GM19240 (cell line): ENCODE results near the gene CUBN.

ENCODE experiments used
- DNase-seq: peaks from one replicate; pipeline ENCODE4 v3.0.0; 2011; ENCODE audit warnings: low spot score; ENCODE audit not compliant: insufficient read length

Gene CUBN

DNA sequence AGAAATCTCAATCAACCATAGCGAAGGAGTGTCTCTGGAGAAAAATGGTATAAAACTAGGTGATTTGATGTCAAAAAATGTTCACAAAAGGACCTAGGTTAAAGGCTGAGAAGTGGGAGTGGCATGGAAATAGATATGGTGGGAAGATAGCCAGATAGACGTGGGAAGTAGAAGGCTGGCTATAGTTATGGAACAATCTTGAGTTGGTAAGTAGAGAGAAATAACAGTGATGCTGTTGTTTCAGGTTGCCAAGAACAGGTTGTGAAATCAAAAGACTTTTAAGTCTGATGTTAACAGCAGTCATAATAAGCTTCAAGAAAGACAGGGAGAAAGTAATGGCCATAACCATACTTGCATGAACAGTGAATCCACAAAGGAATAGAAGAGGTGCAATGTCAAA is 206.3 kb downstream of the CUBN start:
- DNase-seq, result no peak

DNA sequence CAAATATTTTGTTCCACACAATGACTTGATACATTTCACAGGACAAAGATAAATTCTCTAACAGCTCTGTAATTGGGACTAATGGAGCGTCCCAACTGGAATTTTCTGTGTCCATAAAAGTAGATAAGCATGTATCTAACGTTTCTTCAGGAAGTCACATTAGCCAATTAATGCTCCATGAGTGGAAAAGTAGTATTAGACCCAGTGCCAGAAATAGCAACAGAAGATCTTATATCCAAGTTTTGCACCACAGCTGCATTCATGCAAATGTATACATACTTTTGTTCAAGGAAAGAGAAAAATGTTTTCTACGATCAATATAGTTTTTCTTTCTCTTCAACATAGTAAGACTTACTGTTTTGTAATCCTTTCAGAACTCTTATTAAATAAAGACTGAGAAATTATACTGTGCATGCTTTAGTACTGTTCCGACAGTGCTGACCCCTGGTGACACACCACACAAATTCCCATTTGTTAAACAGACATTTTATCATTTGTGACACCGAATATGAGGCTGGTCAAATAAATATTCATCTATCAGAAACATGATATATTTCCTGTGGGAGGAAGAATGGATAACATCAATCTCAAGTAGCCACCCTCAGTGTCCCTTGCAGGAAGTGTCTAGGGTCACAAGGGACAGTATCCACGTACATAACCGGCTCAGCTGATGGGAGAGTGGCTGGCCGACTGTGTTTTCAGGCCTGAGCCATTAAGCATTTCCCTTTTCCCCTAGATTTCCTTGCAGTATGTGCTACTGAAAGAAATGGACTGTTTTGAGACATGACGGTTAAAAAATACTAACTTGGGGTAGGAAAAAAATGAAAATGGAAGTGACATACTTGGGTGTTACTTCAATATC is 210.3 kb downstream of the CUBN start:
- DNase-seq, result no peak

DNA sequence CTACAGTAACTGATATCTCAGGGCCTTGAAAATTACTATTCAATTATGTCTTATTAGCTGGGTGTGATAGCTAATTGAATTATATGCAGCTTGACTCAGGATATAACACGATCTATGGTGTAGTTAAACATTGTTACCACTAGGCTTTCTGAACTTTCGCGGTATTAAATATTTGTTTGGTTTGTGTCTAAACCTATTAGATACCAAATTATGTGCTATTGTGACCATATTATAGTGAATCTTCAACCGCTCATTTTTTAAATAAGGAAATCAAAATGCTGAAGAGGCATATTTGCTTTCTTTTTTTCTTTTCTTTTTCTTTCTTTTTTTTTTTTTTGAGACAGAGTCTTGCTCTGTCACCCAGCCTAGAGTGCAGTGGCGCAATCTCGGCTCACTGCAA is 213.1 kb downstream of the CUBN start:
- DNase-seq, result no peak

DNA sequence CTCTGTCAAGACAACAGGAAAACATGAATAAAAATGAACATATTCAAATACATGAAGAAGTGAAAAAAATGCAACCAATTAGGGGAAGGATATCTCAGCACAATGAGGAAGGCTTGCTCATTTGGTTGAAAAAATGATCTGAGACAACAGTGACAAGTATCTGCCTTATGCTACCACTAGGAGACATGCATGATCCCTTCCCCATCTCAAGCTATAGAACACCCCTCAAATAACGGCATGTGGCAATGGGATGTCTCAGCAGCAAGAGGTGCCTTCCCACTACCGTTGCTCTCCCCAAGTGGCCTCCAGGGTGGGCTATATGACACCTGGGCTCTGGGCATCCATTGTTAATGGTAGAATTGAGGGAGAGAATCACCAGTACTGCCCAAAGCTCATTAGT is 214.3 kb downstream of the CUBN start:
- no peak for DNase-seq

DNA sequence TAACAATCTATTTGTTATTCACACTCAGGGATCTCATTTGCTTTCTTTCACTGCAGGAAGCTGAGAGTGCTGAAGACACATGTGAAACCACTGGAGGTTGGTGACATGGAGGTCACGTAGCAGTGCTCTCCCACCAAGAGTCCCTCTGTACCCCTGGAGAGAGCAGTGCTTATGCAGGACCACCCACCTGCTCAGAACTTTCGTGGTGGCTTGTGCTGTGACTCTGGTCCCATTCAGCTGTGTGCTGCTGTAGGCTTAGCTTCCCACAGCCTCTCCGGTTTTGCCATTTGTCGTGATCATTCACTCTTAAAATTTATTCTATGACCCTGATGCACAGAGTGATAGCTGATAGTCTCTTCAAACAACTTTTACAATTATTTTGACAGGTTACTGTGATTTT is 216.3 kb downstream of the CUBN start:
- no peak for DNase-seq

DNA sequence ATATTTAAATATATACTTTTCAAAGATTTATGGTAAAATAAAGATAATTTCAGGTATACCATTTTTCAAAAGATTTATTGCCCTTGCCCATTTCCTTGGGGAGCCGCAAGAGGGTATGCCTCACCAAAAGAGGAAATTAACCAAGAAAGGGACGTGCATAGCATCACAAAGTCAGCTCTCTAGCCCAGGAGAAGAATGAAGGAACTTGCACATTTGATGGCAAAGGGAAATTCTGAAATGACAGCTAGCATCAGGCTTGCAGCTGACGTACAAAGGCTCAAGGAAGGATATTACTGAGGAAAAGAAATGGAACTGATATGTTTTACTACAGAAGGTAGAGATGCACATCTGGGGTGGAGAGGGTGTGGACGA is 218.8 kb downstream of the CUBN start:
- no peak for DNase-seq

DNA sequence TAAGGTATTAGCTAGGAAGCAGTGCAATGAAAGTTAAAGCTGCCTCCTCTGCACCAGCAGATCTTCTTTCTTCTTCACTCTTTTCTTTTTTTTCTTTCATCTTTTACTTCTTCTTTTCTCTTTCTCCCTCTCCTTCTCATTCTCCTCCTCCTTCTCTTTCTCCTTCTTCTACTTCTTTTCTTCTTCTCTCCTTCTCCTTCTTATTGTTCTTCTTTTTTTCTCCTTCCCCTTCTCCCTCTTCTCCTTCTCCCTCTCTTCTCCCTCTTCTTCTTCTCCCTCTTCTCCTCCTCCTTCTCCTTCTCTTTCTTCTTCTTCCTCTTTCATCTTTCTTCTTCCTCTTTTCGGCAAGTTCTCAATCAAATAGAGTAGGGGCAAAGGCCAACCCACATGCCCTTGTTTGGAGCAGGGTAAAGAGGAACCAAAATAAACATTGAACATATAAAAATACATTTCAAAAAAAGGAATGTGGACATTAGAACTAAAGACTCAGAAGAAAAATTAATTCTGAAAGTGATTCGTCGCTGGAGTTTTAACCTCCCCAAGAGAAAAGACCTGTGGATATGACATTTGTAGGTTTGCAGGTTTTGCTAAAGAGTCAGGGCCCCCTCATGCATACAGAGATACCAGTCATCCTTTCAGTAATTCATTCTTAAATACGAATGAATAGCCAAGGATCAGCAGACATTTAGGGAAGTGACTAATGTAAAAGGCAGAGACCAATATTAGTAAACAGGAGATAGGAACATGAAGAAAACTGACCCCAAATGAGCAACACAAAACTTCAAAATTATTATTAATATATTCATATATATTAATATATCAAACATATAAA is 219.4 kb downstream of the CUBN start:
- no peak for DNase-seq

DNA sequence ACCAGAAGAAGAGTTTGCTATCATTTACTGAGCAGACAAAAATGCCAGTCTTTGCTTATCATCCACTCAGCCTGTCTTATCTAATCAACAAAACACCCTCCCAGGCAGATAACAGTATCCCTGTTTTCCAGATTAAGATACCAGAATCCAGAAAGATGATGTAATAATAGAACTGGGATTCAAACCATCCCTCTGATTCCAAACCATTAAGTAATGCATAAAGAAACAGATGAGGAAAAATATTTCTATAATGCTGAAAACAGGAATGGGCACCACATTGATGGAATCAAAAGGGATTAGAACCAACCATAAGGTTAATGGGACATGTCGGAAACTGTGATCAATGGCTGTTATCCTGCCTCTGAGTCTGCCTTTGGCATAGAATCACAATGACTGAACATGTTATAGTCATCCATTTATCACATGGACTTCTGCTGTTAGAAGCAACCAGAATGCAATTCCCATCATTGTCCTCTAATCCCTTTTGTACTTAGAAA is 220.3 kb downstream of the CUBN start:
- no peak for DNase-seq

DNA sequence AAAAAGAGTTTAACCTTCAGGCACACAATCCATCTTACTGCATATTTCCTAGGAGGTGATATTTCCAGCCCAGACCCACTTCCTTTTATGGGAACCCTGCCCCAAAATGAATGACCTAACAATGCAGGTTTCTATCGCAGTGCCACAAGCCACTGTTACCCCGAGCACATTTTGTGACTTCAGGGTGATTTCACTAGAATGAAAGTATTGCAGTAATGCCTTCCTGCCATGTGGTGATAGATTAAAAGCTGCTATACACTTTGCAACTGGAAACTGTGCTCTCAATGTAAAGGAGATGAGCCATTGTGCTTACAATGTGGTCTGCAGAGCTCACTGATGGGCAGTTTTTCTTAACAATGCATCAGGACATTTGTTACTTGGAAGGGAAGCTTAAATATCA is 221.9 kb downstream of the CUBN start:
- no peak for DNase-seq

DNA sequence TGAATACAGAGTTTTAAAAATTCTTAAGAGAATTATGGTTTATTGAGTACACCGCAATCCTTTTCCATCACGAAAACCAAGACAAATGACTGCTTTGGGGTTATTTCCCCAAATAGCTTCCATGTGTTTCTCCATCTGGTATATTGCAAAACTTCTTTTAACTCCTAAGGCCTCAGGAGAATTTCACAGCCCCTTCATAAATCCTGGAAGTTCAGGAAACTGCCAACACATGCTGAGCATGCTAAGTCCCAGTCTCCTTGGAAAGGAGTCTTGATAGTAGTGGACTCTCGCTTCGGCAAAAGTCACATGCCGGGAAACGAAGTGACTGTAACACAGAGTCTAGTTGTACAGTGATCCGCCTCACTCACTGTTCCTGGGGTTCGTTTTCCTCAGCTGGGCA is 224.3 kb downstream of the CUBN start:
- no peak for DNase-seq

DNA sequence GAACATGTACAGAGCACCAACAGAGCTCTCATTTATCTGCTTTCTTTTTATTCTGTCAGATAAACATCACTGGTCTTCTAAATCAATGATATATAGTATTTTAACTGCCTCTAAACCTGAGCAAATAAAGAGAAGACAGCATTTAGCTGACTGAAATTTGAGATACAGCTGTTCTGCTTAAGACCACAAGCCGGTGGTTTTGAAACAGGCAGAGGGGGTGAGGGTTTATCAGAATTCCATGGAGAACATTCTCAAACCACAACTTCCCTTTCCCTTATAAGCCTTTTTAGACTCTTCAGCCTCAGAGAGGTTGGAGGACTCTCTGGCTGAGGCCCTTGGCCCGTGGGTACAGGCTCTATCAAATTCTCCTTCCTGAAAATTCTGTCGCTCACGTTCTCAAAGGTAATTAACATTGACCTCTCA is 225.0 kb downstream of the CUBN start:
- no peak for DNase-seq

DNA sequence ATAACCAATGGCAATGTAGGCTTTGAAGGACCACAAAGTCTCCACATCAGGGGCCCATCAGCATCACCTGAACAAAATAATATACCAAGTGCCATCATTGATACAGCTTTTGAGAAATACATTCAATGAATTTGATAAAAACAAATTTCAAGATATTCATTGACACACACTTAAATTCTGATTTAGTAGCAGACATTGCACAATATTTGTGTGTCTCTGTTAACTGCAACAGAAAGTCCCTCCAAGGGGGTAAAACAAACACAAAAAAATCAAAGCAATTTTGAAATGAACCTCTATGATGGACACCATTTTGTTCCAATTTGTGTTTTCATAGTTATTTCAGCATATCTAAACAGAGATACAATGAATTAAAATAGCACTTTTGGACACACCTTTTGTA is 225.6 kb downstream of the CUBN start:
- DNase-seq, result no peak

DNA sequence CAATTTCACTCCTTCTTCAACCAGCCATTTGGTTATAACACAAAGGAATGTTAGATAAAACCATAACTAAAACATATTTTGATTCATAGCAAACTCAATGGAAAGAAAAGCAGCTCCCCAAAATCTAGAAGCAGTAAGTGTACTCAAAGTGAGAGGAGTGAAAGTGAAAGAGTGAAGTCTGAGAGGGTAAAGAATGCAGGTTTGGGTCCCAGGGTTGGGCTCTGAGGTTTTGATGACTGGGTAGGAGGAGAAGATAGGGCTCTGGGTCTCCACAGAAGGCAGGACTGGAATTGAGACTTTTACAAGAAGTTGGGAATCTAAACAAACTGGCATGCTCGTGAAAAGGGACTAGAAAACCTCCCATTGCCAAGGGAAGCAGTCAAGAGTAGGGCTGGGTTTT is 227.0 kb downstream of the CUBN start:
- no peak for DNase-seq

DNA sequence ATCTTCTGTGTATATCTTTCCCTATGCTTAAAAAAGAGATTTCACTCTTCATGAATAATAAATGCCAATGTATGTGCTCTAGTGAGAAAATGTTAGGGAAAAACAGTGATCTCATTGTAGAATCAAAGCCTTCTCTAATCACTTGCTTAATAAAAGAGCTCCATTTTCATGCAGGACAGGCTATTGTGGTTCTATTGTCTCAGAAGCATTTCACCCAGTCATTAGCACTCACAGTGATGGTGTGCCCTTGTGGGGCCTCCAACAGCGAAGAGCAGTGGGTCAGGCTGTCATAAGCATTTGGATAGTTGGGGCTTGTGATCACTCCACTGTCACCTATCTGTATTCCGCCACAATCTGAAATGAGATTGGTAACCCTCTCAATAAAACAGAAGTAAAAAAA is 228.5 kb downstream of the CUBN start:
- DNase-seq, result no peak

DNA sequence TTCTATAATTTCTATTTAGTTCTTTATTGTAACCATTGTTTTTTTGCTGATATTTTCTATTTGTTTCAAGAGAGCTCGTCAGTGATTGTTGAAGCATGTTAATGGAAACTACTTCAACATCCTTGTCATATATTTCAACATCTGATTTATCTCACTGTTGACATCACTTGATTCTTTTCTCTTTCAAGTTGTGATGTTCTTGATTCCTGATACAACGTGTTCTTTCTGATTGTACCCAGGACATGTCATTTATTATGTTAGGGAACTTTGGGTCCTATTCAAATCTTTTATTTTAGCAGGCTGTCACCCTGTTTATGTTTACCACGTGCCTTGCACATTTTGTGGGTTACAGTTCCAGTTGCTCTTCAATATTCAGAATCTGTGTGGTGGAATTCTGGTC is 232.6 kb downstream of the CUBN start:
- no peak for DNase-seq

DNA sequence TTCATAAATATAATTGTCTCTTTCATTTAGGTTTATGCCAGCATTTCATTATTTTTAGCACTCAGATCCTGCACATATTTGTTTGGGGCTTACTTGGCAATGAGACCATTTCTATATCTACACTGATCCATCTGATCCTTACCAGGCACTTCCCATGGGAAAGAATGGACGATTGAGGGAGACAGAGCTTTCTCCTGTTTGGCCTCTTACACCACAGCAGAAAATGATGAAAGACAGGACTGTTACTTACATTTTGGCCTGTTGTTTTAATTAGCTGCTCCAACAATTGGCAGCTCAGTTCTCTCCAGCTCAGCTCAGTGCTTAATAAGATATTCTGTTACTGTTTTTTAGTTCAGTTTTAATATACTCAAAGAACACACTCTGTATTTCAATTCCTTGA is 234.8 kb downstream of the CUBN start:
- DNase-seq, result no peak

DNA sequence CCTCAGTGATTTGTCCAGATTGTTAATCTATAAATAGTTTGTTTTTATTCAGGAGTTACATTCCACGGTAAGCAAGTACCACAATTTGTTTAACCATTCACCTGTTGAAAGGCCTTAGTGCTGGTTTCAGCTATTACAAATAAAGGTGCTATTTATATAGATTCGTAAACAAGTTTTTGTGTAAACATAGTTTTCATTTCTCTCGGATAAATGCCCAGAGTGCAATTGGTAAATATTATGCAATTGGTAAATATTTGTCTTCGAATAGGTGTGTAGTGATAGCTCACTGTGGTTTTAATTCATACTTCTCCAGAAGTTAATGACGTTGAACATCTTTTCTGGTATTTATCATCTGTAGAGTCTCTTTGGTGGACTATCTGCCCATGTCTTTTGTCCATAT is 235.9 kb downstream of the CUBN start:
- DNase-seq, result no peak

DNA sequence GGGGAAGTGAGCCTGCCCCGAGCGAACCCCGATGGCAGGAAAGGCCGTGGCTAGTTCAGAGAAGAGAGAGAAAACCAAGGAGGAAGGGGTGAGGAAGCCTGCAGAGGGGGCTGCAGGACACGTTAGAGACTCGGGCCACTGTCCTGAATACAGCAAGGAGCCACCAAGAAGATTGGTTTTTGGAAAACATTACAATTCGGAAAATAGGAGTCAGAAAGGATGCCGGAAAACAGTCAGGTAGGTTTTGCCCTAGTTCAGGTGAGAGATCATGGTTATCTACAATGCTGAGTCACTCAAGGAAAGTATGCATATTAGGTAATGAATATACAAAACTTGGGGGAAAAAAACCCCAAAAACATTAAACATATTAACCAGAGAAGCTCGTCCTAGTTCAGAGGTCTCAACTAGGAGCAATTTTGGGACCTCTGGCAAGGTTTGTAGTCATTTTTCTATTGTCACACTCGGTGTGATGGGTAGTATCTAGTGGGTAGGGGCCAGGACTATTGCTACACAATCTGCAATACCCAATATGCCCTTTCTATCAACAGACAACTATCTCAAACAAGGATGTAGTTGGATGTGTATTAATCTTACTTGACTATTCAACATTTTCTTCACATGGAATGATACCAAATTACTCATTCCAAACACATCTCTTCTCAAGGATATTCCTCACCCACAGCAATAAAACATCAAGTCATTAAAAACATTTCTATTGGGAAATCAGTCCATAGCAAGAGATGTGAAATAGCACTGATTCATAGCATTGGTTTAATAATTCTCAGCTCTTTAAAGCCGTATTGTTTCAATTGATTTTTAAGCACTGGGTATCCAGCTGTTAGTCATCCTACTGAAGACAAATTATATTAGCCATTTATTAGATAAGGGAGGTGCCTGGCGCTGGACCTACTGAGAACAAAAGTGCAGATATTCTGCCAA is 238.0 kb downstream of the CUBN start:
- DNase-seq, result no peak

DNA sequence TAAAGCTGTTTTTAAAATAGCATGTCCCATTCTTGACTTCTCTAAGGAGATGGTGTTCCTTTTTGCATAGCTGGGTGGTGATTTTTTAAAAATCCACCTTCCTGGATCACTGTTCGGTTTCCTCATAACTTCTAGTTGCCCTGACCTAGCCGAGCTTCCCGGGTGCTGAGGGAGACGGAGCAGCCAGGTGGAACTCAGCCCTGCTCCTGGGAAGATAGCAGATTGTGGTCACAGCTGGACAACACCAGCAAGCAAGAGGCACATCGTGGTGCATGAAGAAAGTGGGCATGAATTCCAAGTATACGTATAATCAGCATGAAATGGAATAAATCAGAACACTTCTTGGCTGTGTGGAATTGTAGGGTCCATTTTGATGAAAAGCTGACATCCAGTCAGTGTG is 238.9 kb downstream of the CUBN start:
- DNase-seq, result no peak

DNA sequence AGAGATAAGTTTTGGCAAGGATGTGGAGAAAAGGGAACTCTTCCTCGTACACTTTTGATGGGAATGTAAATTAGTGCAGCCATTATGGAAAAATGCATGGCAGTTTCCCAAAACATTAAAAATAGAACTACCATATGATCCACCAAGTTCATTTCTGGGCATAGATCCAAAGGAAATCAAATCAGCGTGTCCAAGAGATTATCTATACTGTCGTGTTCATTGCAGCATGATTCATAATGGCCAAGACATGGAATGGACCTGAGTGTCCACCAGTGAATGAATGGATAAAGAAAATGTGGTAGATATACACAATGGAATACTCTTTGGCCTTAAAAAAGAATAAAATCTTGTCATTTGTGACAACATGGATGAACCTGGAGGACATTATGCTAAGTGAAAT is 242.0 kb downstream of the CUBN start:
- no peak for DNase-seq

DNA sequence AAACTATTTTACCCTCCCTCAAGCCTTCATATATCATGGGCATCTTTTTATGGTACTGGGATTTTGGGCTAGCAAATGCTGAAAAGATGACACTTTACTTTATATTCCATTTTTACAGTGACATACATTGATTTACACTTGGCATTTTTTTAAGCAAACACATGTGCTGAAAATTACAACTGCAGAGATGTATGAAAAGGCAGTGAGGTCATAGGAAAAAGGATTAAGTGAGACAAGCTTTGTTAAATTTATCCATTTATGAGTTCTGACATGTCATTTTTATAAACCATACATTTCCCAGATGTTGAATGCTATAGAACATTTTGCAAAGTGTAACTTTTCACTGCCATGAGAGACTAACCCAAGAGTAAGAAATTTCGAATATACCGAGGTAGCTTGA is 243.6 kb downstream of the CUBN start:
- no peak for DNase-seq

DNA sequence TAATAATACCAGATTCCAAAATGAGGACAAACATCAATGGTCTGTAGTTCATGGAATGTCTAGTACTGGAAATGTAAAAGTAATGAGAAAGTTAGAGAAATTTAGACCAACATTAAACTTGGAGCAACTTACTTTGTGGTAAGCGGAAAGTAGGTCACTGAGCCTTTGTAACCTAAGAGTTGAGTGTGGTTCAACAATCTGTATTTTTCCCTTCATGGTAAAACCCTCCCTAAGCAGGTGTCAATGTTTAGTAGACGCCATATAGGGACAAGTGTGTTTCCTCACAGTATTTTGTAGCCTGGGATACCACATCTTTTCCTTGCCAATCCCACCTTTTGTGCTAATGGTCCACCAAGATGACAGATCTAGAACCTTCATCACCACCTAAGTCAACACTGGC is 245.1 kb downstream of the CUBN start:
- DNase-seq, result no peak
